Measurements from ENCODE around the gene SBF2.

The SBF2 gene

DNA sequence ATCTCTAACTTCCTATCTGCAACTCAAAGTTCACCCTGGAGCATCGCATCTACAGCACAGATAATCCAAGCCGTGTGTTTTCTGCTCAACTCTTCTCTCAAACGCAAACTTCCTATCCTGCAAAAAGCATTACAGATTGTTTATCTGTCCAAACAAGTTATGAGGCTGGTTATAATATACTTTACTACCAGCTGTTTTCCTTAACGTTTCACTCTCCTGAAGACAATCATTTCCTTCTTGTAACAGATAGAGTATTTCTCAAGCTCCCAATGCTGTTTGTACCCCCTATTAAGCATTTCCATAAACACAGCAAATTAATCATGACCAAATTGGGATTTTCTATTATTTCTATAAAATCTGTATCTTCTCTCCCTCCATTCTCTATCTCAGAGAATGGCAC is 84.7 kb downstream of the SBF2 start:
- ChIA-PET CTCF (interaction anchor here (0.7 kb wide), 1 partner anchor 1225 kb away, joined by 3 read pairs; no protein-coding TSS in a partner anchor), POLR2A (ENCODE audit: low non-redundant PET) (no interaction called here)
- no peak for DNase-seq (ENCODE audit: low spot score)
- TF ChIP-seq, protein P1, sequence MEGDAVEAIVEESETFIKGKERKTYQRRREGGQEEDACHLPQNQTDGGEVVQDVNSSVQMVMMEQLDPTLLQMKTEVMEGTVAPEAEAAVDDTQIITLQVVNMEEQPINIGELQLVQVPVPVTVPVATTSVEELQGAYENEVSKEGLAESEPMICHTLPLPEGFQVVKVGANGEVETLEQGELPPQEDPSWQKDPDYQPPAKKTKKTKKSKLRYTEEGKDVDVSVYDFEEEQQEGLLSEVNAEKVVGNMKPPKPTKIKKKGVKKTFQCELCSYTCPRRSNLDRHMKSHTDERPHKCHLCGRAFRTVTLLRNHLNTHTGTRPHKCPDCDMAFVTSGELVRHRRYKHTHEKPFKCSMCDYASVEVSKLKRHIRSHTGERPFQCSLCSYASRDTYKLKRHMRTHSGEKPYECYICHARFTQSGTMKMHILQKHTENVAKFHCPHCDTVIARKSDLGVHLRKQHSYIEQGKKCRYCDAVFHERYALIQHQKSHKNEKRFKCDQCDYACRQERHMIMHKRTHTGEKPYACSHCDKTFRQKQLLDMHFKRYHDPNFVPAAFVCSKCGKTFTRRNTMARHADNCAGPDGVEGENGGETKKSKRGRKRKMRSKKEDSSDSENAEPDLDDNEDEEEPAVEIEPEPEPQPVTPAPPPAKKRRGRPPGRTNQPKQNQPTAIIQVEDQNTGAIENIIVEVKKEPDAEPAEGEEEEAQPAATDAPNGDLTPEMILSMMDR (conservative IDR thresholded peaks at IDR 0.05; ENCODE audit: low read depth): no peak
- no peak overlapping the region for H3K27ac ChIP-seq

DNA sequence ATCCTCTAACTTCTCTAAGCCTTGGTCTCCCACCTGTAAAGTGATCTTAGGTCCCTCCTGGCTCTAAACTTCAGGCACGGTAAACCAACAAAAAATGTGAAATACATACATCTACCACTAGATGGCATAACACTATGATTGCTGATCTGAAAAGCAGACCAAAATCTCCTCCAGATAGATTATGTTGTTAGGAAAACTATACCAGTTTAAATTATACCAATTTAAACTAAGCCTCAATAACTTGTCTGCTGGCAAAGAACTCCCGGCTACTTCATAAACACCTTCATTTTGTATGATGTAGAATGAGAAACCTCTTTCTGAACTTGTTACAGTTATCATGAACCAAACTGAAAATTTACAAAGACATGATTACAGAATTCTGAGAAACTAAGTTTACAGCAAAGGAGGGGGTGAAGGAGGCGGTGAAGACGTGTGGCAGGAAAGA is 85.9 kb downstream of the SBF2 start:
- CTCF ChIA-PET: interaction anchor here (0.7 to 1.3 kb wide), 5 partner anchors 16 to 102 kb away, joined by 3 to 5 read pairs (median 3); no protein-coding TSS in a partner anchor
- POLR2A ChIA-PET (ENCODE audit: low non-redundant PET): no interaction called here
- H3K27ac ChIP-seq: no peak overlapping the region
- DNase-seq (ENCODE audit: low spot score): peak; percentile 43
- TF ChIP-seq, protein P1 (conservative IDR thresholded peaks at IDR 0.05; ENCODE audit: low read depth): peak; percentile 76

DNA sequence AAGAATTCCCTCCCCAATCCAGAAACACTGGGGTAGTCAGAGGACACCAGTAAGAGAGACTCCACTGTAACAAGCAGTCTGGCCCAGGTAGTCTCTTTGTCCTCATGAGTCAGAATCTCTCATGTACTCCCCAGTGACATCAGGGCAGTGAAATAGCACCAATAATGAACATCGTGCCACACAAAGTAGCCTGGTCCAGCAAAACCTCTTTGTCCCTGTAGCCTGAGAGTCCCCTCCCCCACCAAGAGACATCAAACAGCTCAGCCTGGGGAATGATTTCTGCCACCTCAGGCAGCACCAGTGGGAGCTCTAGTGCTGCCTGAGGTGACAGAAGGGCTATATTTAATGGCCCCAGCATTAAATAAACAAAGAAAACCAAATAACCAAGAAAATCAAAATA is 88.1 kb downstream of the SBF2 start:
- no peak for DNase-seq (ENCODE audit: low spot score)
- POLR2A ChIA-PET (ENCODE audit: low non-redundant PET): no interaction called here
- H3K27ac ChIP-seq: no peak overlapping the region
- CTCF ChIA-PET: no interaction called here
- TF ChIP-seq, protein P1 (conservative IDR thresholded peaks at IDR 0.05; ENCODE audit: low read depth): no peak

DNA sequence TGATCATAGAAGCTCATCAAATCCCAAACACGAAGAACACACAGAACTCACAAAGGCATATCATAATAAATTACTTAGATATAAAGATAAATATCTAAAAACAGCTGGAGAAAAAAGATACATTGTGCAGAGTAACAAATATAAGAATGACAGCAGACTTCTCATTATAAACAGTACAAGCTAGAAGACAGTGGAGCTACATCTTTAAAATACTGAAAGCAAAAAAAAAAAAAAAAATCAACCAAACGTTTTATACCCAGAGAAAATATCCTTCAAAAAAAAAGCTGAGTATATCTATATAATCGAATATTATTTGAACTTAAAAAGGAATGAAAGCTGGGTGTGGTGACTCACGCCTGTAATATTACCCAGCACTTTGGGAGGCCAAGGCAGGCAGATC is 90.0 kb downstream of the SBF2 start:
- ChIA-PET POLR2A (ENCODE audit: low non-redundant PET) (interaction anchor here (0.6 kb wide), 3 partner anchors 125 to 445 kb away, joined by 3 to 7 read pairs (median 4); no protein-coding TSS in a partner anchor), CTCF (interaction anchor here (0.7 kb wide), 1 partner anchor 8 kb away, joined by 3 read pairs; no protein-coding TSS in a partner anchor)
- DNase-seq (ENCODE audit: low spot score): no peak
- TF ChIP-seq, protein P1 (conservative IDR thresholded peaks at IDR 0.05; ENCODE audit: low read depth): no peak
- H3K27ac ChIP-seq: no peak overlapping the region

DNA sequence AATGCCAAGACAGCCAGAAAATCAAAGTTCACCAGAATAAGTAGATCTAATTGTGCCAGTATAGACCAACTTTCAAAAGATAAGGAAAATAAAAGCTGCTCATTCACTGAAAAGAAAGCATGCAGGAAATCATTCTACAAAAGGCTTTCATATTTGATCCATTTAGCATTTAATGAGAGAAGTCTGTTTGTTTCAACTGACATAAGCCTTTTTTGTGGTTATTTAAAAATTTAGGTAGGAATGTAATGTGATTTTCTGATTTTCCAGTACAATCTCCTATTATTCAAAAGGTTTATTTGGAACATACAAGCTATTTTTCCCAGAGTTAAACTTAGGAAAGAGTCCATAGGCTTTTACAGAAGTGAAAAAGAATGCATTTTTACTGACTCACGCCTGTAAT is 92.7 kb downstream of the SBF2 start:
- CTCF ChIA-PET: no interaction called here
- TF ChIP-seq, protein P1 (conservative IDR thresholded peaks at IDR 0.05; ENCODE audit: low read depth): no peak
- no peak for DNase-seq (ENCODE audit: low spot score)

DNA sequence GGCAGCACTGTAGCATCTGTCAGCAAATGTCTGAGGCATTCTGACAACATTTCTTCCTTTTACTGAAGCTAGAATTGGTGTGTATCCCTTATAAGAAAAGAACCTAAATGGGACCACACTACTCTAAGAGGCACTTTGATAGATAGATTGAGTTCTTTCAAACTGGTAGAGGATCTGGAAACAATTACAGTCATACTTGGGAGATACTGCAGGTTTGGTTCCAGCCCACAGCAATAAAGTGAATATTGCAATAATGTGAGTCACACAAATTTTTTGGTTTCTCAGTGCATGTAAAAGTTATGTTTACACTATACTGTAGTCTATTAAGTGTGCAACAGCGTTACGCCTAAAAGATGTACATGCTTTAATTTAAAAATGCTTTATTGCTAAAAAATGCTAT is 96.9 kb downstream of the SBF2 start:
- DNase-seq (ENCODE audit: low spot score): no peak
- TF ChIP-seq, protein P1 (conservative IDR thresholded peaks at IDR 0.05; ENCODE audit: low read depth): no peak
- no peak overlapping the region for H3K27ac ChIP-seq
- POLR2A ChIA-PET (ENCODE audit: low non-redundant PET): no interaction called here
- CTCF ChIA-PET: no interaction called here

More for the DNA sequence above, 92.7 kb downstream of the SBF2 start:
- POLR2A ChIA-PET (ENCODE audit: low non-redundant PET): no interaction called here
- H3K27ac ChIP-seq: no peak overlapping the region
